HG03565 (cell line): ENCODE data around the gene TLCD3A.
"Not testable (repeated sequence)": the region's sequence is repeated elsewhere in the genome, so short reads cannot be mapped to it uniquely, and the experiment has no call there.

ENCODE experiments used
- ATAC-seq: cut with Tn5 transposase; IDR thresholded peaks from one replicate; pipeline ENCODE4 v1.9.1; 2021; ENCODE audit warnings: mild to moderate bottlenecking, moderate library complexity; ENCODE audit not compliant: unreplicated experiment

TLCD3A gene

DNA sequence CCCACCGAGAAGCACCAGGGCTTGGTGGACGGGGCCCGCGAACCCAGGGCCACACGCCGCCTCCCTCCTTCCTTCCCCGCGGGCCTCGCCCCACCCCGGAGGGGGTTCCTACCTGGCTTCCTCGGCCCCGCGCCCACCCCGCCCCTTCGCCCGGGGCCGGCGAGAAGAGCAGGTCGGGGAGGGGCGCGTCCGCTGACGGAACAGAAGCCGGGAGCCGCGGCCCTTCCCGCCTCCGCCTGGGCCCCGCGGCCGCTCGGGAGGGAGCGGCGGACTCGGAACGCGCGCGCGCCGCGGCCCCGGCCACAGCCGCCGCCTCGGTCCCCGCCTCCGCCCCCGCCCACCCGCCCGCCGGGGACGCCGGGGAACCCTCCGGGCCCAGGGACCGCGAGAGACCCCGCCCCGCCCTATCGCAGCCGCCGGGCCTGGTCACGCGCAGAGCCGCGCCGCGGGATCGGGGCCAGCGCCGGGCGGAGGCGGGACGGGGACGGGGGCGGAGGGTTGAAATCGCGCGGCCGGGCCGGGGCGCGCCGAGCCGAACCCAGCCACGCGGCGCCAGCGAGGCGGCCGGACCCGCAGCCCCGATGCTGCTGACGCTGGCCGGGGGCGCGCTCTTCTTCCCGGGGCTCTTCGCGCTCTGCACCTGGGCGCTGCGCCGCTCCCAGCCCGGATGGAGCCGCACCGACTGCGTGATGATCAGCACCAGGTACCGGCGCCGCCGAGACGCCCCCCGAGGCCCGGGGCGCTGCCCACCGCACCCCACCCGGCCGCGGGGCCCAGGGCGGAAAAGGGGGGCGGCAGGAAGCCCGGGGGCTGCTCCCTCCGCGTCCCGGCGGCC, at the start of gene TLCD3A:
Gene TLCD3A, plus strand, starts transcription at position 530 of the 835 bp plus-strand sequence. Its CDS starts 52 bp downstream, at position 582.
- no peak for ATAC-seq

DNA sequence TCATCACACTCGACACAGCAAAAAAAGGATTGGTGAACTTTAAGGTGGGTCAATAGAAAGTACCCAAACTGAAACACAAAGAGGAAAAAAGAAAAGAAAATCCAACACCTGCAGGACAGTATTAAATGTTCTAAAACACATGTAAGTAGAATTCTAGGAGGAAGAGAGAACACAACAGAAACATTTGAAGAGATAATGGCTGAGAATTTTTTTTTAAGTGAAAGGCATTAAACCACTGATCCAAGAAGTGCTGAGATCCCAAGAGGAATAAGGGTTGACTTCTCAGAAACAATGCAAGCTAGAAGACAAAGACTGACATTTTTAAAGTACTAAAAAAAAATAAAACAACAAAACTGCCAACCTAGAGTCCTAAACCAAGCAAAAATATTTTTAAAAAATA, 49.4 kb upstream of the TLCD3A start:
- ATAC-seq, result no peak

- no peak for ATAC-seq
Measured at GRCh38 chr17:683499-684254, 48.7 kb upstream of the TLCD3A start.

DNA sequence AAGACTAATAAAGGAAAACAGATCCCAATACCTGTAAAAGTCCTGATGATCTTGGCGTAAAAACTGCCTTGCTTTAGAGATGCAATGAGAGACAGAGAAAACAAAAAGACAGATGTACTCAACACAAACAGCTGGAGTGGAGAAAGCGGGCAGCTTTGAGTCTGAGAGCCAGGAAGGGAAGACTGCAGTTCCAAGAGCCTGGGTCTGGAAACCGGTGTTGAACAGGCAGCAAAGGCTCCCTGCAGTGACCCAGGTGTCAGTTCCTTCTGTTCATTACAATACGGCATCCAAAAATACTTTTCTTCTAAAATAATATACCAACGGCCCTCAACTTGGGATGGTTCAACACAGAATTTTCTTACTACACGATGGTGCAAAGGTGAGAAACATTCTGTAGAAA, 47.4 kb upstream of the TLCD3A start:
- ATAC-seq, result no peak

GRCh38 chr17:688100-688989, 44.1 kb upstream of the TLCD3A start:
- no peak for ATAC-seq

DNA sequence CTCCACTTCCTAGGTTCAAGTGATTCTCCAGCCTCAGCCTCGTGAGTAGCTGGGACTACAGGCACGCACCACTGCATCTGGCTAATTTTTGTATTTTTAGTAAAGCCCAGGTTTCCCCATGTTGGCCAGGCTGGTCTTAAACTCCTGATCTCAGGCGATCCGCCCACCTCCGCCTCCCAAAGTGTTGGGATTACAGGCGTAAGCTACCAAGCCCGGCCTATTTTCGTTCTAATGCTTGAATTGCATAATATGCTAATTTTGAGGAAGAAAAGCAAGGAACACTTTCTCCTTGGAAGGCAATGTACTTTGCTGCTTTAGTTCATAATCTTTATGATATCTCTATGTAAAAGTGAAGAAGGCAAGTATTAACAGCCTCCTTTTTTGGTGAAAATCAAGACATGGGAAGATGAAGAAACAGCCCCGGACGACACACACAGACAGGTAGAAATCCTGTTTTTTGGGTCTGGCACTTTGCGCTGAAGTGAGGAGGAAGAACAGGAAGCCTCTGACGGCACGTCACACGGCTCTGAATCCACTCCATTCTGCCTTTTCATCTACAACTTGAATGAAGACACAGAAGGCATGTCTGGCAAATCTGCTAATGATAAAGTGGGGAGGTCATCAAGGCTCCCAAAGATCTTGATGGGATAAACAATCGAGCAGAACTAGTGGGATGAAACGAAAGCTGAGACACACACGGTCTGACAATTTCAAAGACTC, 42.7 kb upstream of the TLCD3A start:
- ATAC-seq, result no peak

DNA sequence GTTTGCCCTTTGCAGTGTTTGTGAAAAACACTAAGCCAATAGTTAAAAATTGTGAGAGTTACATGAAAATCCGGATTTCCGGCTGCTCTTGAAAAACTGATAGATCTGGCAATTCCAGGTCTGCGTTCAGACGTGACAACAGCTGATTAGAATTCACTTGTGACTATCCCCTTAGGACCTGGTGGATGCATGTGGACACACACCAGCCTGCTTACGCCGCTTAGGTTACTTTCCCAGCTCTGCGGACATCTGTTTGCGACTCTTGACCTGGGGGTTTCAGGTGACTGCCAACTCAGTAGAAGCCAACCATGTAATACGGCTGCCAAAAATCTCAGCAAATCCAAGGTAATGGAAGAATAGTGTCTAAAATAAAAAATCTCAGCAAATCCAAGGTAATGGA, 42.0 kb upstream of the TLCD3A start:
- ATAC-seq, result no peak

GRCh38 chr17:691423-691822, 41.0 kb upstream of the TLCD3A start:
- no peak for ATAC-seq

GRCh38 chr17:692116-692515, 40.3 kb upstream of the TLCD3A start:
- ATAC-seq, result no peak

DNA sequence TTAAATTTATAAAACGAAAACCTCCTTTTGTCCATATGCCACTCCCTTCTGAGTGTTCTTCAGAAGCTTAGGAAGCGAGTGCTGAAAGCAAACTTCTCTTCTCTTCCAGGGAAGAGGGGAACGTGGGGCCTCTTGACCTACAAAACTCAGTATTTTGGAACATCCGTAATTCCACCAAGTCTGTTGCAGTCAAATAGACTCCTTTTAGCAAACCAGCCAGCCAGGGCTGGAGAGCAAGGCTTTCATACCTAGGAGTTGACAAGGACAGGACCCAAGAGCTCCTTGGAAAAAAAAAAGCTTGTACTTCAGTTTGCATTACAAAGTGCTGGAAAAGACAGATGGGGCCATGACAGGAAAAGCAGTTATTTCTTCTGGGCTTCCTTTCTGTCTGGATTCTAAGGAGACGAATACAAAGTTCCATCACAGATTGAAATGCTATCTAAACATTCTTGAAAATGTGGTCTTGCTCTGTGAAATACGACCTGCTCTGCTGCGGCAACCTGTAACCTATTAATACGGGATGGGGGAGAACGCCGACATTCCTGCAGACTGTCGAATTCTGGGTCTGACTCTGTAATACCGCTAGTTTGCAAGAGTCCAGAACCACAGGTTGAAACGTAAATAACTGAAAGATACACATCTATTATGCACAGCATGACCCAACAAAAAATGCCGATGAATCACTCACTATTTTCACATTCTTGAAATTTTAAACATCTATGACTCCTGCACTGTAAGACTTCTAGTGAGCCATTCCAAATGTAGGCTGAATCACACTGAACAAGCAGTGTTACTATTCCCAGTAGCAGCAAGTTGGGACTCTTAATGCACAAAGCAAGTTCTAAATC, 38.4 kb upstream of the TLCD3A start:
- no peak for ATAC-seq

DNA sequence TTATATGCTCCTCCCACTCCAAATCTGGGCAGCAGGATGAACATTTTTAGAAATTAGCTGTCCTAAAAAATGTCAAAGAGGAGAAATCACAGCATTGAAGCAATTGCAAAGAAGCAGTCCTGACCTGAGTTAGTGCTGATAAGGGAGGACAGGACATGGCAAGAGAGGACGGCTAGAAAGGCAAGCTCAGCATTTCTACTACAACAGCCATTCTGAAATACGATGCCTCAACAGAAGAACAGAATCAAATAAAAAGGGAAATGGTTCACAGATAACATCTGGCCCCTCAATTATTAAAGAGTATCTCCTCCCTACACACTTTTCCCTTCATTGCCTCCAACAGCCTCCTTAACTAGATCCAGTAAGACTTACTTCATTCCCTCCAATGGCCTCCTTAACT, 36.0 kb upstream of the TLCD3A start:
- ATAC-seq, result no peak

DNA sequence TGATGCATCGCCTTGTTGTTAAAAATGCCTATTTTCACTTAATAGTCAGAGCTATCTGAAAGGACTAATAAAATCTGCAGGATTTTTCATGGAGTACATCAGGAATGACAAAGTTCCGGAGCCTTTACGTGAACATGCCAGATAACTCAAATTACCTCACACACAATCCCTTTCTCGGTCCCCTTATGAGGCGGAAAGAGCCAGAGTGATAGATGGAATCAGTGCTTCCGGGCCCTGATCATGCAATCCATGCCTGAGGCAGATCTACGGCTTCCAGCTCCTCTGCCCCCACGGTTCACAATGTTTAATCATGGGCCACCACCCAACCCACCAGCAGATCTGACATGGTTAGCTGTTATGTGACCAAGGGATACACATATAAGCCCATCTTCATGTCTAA, 34.7 kb upstream of the TLCD3A start:
- no peak for ATAC-seq

- ATAC-seq, result not testable (repeated sequence)
Measured at GRCh38 chr17:698096-698495, 34.3 kb upstream of the TLCD3A start.

GRCh38 chr17:699345-699744, 33.1 kb upstream of the TLCD3A start:
- no peak for ATAC-seq

GRCh38 chr17:700504-701094, 31.8 kb upstream of the TLCD3A start:
- no peak for ATAC-seq

GRCh38 chr17:703081-703875, 29.1 kb upstream of the TLCD3A start:
- no peak for ATAC-seq

- ATAC-seq, result no peak
Measured at GRCh38 chr17:704111-704864, 28.1 kb upstream of the TLCD3A start.

DNA sequence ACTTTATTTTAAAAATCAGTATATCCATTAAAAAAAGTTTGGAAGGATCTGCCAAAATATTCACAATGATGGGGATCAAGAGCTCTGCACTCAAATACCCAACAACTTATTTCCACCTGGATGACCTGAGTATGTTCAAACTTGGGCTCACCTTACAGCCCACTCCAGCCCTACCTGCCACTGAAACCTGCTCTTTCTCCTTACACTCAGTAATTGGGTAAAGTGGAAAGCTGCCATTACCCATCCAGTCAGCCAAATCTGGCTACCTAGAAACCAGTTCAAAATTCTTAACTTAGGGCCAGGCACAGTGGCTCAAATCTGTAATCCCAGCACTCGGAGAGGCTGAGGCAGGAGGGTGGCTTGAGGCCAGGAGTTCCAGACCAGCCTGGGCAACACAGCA, 27.4 kb upstream of the TLCD3A start:
- no peak for ATAC-seq
